GM12865 (cell line): ENCODE results near the gene SLC9A9.

Experiments
- DNase-seq: peaks from one replicate; pipeline ENCODE4 v3.0.0; 2010; ENCODE audit warnings: low read depth
- H3K4me3 ChIP-seq: 2 replicates; pipeline ENCODE4 v1.5.1; 2011; ENCODE audit warnings: mild to moderate bottlenecking, low read depth, low read length, control low read depth
- TF ChIP-seq, protein P1 (sequence below): IDR thresholded peaks from 2 replicates; pipeline ENCODE4 v1.5.1; 2011; ENCODE audit warnings: low read length, control low read depth, low read depth, inconsistent platforms; ENCODE audit not compliant: insufficient read depth; ENCODE audit errors: missing control alignments

The SLC9A9 gene

GRCh38 chr3:143824735-143825385, 23.4 kb downstream of the SLC9A9 start:
- no peak overlapping the region for H3K4me3 ChIP-seq
- TF ChIP-seq, protein P1, sequence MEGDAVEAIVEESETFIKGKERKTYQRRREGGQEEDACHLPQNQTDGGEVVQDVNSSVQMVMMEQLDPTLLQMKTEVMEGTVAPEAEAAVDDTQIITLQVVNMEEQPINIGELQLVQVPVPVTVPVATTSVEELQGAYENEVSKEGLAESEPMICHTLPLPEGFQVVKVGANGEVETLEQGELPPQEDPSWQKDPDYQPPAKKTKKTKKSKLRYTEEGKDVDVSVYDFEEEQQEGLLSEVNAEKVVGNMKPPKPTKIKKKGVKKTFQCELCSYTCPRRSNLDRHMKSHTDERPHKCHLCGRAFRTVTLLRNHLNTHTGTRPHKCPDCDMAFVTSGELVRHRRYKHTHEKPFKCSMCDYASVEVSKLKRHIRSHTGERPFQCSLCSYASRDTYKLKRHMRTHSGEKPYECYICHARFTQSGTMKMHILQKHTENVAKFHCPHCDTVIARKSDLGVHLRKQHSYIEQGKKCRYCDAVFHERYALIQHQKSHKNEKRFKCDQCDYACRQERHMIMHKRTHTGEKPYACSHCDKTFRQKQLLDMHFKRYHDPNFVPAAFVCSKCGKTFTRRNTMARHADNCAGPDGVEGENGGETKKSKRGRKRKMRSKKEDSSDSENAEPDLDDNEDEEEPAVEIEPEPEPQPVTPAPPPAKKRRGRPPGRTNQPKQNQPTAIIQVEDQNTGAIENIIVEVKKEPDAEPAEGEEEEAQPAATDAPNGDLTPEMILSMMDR: no peak
- DNase-seq: no peak

DNA sequence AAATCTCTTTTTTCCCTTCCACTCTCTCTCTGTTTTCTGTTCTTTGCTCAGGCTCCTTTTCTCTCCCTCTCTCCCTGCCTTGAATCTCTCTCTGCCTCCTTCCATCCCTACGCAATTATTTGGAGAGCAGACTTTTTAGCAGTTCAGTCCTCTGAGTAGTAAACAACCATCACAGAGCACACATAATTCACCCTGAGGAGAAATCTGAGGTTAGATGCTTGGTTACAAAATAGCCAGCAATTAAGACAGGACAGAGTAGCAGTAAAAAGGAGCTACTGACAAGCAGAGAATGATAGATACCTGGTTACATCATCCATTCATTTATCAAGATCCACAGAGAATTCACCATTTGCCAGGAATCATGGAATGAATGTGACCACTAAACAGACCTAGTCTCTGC, 25.5 kb downstream of the SLC9A9 start:
- no peak for DNase-seq
- H3K4me3 ChIP-seq: no peak overlapping the region
- TF ChIP-seq, protein P1: no peak

DNA sequence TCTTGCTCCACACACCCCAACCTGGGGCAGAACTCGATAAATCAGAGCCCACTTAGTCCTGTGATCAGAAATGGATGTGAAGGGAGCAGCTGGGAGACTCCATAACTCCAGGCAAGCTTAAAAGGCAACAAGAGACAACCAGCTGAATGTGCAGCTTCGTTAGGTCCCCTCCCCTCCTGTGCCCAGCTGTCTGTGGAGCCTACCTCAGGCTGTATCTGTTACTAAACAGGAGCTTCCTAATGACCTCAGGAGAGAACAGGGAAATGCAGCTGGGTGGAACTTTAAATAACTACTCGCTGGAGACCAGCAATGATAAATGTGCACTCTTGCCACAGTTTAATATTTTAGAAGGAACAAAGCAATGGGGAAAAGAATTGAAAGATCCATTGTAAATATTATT, 25.9 kb downstream of the SLC9A9 start:
- DNase-seq: no peak
- TF ChIP-seq, protein P1: no peak
- no peak overlapping the region for H3K4me3 ChIP-seq

DNA sequence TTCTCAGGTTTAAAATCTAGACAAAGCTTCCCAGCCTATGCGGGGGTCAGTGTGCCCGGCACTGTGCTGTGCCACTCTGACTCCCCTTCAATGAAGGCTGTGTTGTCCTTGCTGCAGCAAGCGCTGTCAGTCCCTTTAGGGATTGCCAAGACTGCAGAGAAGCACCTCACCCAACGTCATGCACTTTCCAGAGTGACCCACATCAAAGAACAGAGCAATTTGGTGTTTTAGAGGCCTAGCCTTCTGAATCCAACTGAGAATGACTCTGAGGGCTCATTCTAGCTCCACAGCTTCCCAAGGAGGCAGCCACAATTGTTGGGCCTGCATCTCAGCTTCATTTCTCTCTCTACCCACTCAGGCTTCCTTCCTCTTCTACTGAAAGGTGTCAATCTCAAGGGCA, 26.4 kb downstream of the SLC9A9 start:
- TF ChIP-seq, protein P1: no peak
- no peak for DNase-seq
- H3K4me3 ChIP-seq: no peak overlapping the region

GRCh38 chr3:143820466-143821221, 27.6 kb downstream of the SLC9A9 start:
- TF ChIP-seq, protein P1: no peak
- H3K4me3 ChIP-seq: no peak overlapping the region
- no peak for DNase-seq

DNA sequence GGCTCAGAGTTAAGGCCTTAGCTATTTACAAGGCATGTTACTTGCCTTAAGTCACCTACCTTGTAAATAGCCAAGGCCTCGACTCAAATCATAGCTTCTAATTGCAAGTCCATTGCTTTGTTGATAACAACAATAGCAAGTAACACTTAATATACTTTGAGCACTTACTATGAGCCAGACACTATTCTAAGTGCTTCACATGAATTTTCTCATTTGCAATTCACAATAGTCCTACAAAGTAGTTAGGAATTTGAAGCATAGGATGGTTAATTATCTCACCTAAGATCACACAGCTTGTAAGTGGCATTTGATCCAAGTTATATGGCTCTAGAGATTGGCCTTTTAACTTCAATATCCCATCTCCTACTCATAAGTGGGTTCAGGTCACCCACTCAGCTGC, 28.4 kb downstream of the SLC9A9 start:
- TF ChIP-seq, protein P1: no peak
- H3K4me3 ChIP-seq: no peak overlapping the region
- no peak for DNase-seq

DNA sequence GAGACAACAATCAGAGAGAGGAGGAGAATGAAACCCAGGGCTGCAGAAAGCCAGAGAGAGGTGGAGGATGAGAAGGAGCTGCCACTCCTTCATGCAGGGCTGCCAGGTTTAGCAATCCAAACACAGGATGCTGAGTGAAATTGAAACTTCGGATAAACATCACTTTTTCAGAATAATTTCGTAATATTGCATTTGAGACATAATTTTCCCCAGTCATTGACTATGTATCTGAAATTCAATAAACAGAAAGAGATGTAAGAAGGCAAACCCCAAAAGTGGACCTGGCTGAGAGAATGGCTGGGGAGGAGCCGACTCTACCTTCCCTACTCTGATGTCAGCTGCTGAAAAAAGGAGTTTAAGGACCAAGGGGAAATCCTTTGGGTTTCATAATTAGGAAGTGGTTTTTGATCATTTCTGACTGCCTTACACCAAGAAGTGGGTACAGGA, 33.8 kb downstream of the SLC9A9 start:
- TF ChIP-seq, protein P1: no peak
- DNase-seq: peak; percentile 27

More for the DNA sequence above, 33.8 kb downstream of the SLC9A9 start:
- no peak overlapping the region for H3K4me3 ChIP-seq
